HG03039 (cell line): Measurements from ENCODE around the gene UBXN2A.

Source experiments
- ATAC-seq: cut with Tn5 transposase; IDR thresholded peaks from one replicate; pipeline ENCODE4 v1.9.1; 2021; ENCODE audit warnings: mild to moderate bottlenecking, moderate library complexity; ENCODE audit not compliant: unreplicated experiment

The UBXN2A gene, protein sequence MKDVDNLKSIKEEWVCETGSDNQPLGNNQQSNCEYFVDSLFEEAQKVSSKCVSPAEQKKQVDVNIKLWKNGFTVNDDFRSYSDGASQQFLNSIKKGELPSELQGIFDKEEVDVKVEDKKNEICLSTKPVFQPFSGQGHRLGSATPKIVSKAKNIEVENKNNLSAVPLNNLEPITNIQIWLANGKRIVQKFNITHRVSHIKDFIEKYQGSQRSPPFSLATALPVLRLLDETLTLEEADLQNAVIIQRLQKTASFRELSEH

DNA sequence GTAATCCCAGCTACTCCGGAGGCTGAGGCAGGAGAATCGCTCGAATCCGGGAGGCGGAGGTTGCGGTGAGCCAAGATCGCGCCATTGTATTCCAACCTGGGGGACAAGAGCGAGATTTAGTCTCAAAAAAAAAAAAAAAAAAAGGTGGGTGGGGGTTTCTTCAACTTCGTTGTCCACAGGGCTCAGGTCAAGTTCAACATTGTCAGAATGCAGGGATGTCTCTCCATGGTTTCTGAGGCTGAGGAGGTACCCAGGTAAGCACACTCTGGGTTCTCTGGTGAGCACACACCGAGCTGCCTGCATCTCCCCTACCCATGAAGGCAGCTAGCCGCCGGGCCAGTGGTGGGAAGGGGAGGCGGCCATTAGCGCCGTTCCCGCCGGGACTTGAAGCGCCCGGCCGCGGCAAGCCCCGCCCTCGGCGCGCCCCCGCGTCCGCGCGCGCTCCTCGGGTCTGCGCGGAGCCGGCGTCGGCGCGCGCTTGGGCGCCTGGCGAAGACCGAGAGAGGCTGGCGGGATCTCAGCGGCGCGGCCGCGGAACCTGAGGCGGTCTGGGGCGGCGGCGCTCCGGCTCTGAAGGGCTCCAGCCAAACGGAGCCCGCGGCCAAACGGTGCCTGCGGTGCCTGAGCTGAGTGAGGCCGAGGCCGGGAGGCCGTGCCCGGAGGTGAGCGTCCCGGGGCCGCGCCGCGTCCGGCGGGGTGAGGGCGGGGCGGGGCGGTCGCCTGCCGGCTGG, at the start of gene UBXN2A:
Gene UBXN2A (plus strand): TSS at position 477 of the 731 bp plus-strand sequence. CDS start 17,852 bp downstream, outside the sequence.
- ATAC-seq, result peak; percentile 69

DNA sequence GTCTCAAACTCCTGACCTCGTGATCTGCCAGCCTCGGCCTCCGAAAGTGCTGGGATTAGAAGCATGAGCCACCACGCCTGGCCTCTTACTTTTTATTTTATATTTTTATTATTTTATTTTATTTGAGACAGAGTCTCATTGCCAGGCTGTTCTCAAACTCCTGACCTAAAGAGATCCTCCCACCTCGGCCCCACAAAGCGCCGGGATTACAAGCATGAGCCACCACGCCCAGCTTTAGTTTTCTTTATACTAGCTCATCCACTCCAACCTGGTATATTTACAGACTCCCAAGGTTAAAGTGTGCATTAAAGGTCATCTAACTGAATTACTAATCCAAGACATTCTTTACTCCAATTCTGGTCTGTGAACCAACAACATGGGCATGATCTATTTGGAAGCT, 40.1 kb upstream of the UBXN2A start:
- no peak for ATAC-seq

DNA sequence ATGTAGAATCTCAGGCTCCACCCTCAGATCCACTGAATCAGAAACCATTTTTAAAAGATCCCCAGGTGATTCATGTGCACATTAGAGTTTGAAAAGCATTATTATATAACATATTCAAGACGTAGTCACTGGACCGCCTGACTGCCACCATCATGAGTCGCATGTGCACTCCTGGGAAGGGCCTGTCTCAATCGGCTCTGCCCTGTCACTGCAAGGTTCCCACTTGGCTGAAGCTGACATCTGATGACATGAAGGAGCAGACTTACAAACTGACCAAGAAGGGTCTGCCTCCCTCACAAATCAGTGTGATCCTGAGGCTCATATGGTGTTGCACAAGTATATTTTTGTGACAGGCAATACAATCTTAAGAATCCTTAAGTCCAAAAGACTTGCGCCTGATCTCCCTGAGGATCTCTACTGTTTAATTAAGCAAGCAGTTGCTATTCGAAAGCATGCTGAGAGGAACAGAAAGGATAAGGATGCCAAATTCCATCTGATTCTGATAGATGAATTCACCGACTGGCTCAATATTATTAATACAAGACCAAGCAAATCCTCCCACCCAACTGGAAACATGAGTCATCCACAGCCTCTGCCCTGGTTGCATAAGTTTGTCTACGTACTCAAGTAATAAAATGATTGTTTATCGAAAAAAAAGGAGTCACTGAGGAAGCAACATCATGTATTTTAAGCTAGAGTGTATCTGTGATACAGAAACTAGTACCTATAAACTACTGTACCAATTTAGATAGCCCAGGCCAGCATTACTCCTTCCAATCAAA, 39.5 kb upstream of the UBXN2A start:
- no peak for ATAC-seq

DNA sequence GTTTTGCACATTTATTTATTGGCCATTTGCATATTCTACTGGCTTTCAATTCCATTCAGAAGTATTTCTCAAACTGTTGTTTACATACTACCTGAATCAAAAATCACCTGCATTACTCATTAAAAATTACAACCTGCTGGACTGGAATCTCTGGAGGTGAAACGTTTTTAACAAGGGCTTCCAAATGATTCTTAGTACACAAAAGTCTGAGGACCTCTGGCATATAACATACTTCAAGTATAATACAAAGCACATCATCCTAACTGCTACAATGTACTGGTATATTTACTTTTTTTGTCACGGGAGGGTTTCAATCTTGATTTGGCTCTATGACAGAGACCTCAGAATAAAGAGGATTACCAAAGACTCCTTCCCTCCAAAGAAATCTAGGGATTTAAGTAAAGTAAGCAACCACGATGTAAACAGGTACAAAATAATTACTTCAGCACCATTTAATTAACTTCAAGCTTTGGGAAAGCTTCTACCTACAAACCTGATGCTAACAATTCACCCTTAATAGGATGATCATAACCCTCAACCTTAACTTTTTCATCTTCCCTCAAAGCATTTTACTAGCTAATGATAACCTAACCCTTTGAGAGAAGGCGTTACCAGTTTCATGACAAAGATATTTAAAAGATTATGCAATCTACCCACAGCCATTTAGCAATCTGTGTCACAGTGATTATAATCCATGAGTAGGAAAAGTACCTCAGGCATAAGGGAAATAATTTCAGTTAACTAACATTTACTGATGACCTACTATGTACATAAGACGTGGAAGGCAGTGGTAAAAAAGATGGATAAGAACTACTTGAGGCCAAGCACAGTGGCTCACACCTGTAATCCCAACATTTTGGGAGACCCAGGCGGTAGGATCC, 38.1 kb upstream of the UBXN2A start:
- no peak for ATAC-seq

DNA sequence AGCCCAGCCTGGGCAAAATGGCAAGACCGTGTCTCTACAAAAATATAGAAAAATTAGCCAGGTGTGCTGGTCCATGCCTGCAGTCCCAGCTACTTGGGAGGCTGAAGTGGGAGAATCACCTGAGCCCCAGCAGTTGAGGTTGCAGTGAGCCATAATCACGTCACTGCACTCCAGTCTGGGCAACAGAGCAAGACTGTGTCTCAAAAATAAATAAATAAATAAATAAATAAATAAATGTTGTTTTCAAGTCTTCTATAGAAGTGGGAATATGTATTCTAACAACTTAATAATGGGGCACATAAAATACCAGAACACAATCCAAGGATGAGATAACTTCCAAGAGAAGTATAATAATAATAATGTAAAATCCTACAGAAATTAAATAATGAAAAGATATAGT, 37.2 kb upstream of the UBXN2A start:
- no peak for ATAC-seq

DNA sequence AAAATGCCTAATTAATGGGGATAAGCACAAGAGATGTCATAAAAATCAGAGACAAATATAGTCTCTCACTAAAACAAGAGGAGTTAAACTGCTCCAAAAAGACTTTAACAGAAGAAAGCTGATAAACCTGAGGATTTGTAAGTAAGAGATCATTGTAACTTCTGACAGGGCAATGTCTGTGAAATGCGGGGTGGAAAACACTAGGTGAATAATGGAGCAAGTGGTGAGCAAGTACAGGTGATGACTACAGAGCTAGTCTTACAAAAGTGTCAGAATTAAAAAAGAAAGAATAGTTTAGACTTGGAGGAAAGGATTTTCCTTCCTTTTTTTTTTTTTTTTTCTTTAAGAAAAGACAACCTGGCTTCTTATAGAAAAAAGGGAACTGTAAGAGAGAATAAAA, 36.0 kb upstream of the UBXN2A start:
- ATAC-seq, result no peak

DNA sequence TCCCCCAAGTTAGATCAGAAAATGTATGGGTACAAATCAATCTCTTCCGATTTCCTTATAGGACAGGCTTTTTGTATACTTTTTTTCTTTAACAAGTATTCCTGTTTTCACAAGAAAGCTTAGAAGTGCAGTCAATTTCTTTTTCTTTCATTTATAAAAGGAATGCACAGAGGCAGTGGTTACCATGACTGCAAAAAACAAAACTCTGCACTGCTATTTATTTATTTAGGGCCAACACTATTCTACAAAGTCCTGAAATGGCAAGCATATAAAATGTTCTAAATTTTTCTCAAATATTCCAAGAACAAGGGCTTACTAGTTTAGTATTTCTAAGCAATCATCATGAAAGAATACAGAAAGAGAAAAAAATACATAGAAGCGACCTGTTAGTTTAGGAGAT, 35.6 kb upstream of the UBXN2A start:
- no peak for ATAC-seq

DNA sequence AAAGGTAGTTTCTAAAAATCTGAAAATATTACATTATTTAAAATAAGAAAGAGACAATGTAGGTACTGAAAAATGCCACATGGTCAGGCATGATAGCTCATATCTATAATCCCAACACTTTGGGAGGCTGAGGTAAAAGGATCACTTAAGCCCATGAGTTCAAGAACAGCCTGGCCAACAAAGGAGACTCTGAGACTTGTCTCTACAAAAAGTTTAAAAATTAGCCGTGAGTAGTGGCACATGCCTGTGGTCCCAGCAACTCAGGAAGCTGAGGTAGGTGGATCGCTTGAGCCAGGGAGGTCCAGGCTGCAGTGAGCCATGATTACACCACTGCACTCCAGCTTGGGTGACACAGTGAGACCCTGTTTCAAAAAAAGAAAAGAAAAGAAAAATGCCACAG, 35.1 kb upstream of the UBXN2A start:
- ATAC-seq, result no peak

DNA sequence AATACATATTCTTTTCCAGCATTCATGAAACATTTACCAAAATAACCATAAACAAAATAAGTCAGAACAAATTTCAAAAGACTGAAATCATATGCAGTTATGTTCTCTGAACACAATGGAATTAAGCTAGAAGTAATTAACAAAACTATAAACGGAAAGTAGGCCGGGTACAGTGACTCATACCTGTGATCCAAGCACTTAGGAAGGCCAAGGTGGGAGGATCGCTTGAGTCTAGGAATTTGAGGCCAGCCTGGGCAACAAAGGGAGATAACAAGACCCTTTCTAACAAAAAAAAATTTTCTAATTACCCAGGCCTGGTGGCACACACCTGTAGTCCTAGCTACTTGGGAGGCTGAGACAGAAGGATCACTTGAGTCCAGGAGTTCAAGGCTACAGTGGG, 28.2 kb upstream of the UBXN2A start:
- ATAC-seq, result no peak

DNA sequence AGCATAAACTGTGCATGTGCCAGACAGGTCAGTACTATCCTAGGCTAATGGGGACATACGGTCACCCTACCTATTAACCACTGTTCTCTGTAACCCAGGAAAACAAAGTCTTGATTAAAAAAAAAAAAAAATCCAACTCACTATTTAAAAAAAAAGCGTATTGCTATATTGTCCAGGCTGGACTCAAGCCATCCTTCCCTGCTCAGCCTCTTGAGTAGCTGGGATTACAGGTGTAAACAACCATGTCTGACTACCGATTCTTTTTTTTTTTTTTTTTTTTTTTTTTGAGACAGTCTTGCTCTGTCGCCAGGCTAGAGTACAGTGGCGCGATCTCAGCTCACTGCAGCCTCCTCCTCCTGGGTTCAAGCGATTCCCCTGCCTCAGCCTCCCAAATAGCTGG, 24.9 kb upstream of the UBXN2A start:
- ATAC-seq, result no peak

DNA sequence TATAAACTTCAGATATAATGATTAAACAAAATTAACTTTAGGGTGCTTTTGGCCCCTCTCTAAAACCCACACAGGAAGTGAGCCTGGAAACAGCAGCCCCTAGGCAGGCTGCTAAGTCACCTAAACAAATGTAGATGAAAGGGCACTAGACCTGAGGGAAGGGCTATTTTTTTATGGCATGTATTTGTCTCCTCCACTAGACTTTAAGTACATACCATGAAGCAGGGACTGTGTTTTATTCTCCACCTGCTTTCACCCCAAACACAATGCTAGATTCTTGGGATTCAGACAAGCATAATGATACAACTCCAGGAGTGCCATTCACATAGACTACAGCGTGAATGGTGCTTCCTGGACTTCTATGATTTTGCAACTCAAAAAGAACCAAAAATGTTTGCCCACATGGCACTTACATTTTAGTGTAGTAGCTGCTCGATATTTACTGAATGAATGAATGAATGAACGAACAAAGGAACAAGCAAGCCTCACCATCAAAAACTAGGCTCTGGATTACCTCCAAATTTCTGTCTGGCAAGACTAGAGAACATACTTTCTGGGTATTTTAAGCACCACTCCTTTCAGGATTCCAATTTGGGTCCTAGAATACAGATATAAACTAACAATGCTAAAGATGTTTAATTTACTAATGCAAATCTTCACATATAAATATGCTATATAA, 23.4 kb upstream of the UBXN2A start:
- ATAC-seq, result no peak

DNA sequence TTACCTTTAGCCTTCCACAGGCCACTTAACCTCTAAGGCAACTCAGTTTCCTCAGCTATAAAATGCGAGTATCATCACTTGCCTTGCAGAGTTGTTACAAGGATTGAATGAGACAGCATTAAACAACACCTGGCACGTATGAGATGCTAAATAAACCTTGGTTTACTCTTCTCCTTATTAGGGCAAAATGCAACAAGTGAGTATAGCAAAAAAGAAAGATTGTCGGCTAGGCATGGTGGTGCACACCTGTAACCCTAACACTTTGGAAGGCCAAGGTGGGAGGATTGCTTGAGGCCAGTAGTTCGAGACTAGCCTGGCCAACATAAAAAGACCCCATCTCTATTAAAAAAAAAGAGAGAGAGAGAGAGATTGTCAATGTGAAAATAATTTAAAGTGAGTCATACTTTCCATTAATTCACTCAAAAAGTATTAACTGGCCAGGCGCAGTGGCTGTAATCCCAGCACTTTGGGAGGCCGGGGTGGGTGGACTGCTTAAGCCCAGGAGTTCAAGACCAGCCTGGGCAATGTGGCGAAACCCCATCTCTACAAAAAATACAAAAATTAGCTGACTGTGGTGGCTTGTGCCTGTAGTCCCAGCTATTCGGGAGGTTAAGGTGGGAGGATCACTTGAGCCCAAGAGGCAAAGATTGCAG, 21.3 kb upstream of the UBXN2A start:
- ATAC-seq, result no peak

DNA sequence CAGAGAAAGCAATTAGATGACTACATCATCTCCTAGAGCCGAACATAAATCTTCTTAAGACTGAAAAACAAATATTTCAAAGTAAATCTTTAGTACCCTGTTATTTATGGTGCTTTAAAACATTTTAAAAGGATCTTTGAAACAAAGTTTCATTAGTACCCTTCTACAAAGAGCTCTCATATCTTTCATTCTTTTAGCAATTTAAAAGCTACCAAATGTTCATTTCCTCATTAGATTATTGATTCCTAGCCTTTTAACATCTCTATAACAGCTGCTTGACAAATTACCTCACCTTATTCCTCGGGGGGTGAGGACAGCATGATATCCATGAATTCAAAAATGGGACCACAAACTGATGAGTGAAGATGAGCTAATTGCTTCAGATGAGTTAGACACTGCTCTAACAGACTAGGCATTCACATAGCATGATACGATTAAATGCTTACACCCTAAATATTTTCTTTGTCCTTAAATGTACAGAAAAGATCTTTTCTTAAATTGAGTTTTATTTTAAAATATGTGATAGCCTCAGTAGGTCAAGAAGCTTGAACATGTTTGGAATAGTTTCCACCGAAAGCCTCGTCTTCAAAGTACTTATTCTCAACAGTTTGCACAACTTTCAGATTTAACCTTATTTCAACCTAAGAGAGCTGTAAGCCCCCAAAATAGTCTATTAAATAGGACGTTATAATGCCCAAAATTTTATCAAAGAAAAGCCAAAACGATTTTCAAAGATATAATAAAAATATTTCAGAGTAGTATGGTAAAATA, 15.5 kb upstream of the UBXN2A start:
- ATAC-seq, result no peak

DNA sequence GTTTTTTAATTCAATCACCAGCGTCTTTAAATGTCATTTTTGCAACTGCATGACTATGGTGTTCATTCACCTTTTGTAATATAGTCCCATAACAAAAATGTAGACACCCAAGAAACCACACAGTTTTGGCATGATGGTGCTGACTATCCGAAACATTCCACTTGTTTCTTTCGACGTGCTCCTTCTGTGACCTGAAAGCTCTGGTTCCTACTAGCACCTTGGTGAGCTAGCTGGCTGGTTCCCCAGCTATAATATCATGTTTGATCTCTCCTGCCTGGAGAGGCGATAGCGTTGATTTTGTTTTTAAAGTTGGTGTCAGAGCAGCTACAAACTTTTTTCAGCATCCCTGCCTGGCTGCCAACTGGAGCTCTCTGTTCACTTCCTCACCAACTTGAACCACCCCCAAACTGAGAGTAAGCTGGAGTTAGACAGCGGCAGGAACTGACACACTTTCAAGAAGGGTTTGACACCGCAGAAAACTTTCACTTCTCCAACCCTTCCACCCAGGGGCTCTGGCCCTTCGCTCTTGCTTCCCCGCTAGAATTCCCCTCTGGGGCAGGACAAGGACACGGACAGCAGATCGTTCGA, 14.5 kb upstream of the UBXN2A start:
- peak; percentile 40 for ATAC-seq

DNA sequence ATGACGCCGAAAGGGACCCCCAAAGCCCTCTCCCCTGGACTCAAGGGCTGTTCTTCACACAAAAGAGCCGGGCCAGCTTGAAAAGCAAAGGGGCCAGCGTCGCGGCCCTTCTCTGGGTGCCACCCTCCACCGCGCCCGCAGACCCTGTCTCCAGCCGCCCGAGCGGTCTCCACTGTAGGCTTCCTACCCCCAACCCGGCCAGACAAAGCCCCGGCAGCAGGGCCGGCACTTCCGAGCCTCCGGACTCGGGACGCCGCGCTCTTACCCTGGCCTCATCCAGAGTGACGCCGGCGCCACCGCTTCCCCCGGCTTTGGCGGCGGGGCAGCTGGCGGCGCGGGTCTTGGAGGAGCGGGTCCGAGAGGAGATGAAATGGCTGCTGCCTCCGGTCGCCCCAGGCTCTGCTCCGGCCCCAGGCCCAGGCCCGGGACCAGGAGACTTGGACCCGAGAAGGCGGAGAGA, 13.9 kb upstream of the UBXN2A start:
- ATAC-seq, result peak; percentile 15

DNA sequence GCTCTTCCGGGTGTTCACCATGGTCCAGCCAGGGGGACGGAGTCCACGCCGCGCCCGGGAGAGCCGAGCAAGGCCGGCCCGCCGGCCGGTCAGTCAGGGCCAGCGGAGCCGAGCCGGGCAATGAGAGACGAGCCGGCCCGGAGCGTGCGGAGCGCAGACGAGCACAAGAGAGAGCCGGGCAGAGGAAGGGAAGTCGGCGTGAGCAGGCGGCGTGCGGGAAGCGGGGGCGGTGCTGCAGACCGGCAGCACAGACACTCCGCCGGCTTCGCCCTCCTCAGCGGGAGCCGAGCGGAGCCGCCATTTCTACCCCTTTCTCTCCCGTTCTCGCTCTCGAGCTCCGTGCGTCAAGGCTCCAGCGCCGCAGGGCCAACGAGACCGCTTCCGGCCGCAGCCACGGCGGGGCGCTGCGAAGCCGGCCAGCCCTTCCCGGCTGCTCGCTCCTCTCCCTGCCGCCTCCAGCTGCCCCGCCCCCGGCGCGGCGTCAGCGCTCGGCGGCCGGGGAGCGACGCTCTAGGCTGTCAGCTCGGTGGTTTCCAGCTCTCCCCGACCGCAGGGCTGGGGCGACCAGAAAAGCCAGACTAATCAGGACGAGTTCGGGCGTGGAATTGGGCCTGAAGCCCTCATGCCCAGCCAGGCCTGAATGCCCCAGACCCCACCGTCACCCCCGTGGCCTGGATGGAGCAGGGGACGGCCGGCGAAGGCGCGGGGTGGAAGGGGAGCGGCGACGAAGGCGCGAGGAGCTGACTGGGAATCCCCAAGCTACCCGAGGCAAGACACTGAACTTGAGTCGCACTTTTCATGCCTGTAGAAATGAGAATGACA, 13.3 kb upstream of the UBXN2A start, which contains the start of gene ATAD2B:
Gene ATAD2B (minus strand): TSS at position 374 of the 822 bp plus-strand sequence. CDS start 353 bp downstream, at position 21.
- ATAC-seq, result peak; percentile 73

DNA sequence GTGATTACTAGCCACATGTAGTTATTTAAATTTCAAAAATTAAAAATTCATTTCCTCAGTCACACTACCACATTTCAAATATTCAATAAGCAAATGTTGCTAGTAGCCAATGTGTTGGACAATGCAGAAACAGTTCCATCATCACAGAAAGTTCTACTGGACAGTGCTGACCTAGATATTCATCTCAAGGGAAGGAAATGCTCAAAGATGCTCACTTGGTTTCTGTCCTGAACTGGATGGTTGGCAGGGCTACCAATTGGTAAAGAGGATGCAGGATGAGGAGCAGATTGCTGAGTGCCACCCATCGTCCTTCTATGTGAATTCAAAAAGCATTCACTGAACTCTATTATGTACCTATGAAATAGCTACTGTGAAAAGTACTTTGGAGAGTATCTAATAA, 6.0 kb upstream of the UBXN2A start:
- no peak for ATAC-seq
